Effector CD8-positive, alpha-beta T cell (primary cell): ENCODE data around the gene BCKDK.
"Not testable (repeated sequence)": the region's sequence is repeated elsewhere in the genome, so short reads cannot be mapped to it uniquely, and the experiment has no call there.

Source experiments
- DNase-seq: peaks from one replicate; lab custom pipeline; 2025; lab: John Stamatoyannopoulos, UW

BCKDK gene

DNA sequence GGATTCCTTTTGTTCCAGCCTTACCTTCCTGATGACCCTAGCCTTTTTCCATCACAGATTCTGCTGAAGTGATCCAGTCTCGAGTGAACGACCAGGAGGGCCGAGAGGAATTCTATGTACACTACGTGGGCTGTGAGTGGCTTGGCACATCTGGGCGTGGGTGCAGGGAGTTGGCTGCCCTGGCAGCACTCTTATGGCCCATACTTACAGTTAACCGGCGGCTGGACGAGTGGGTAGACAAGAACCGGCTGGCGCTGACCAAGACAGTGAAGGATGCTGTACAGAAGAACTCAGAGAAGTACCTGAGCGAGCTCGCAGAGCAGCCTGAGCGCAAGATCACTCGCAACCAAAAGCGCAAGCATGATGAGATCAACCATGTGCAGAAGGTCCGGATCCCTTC, 11.9 kb downstream of the BCKDK start:
- DNase-seq, result no peak

DNA sequence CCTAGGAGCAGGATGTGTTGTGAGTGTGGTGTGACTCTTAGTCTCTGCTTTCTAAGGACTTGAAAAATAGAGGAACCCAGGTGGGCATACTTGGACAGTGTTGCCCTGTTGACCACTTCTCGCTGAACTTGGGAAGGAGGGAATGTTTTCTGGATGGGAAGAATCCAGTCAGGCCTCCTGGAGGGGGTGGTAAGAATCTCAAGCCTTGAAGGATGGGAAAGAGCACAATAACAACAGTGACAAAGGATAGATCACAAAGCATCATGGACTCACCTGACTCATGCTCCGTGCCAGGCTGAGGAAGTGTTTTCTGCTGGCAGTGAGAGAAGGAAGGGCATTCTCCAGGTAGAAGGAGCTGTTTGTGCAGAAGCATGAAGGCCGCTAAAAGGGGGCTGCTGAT, 17.7 kb downstream of the BCKDK start:
- no peak for DNase-seq

DNA sequence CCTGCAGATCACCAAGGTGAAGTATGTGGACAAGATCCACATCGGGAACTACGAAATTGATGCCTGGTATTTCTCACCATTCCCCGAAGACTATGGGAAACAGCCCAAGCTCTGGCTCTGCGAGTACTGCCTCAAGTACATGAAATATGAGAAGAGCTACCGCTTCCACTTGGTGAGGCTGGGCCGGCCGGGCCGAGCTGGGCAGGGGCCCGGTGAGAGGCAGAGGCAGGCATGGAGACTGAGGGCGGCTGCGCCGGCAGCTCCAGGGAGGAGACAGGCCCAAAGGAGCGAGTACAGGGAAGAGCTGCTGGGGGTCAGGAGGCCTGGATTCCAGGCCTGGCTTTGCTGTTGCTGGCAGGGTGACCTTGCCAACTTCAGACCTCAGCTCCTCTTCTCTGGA, 19.0 kb downstream of the BCKDK start:
- DNase-seq, result no peak

DNA sequence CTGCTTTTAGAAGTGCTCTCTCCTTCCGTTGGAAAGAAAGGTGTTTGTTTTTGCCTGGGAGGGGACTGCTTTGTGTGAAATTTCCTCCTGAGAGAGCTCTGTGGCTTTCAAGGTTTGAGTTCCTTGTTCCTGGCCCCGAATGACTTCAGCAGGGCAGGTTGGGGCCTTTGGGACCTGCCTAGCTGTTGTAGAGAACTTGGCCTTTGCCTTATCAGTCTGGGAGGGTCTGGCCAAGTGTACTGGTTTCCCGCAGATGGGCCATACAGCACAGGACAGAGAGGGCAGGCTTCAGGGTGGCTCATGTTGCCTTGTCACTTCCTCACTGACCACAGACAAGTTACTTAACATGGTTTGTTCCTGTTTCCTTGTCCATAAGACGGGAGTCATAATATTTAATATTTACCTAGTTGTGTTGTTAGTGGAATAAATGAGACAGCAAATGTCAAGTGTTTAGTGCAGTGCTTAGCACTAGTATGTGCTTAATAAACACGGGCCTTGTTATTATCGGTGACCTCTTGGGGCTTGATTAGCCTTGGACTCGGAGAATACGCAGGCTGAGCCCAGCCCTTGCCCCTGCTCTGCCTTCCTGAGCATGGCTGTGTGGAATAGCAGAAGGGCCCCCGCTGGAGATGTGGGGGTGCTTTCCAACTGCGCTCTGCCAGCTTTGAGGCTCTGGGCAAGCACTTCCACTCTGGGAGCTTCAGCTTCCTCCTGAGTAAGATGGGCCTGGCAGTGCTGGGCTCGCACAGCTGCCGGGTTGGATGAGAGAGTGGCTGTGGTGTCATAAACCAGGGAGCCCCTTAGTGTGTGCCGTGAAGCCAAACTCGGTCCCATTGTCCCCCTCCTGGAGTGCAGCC, 20.8 kb downstream of the BCKDK start:
- DNase-seq, result no peak

DNA sequence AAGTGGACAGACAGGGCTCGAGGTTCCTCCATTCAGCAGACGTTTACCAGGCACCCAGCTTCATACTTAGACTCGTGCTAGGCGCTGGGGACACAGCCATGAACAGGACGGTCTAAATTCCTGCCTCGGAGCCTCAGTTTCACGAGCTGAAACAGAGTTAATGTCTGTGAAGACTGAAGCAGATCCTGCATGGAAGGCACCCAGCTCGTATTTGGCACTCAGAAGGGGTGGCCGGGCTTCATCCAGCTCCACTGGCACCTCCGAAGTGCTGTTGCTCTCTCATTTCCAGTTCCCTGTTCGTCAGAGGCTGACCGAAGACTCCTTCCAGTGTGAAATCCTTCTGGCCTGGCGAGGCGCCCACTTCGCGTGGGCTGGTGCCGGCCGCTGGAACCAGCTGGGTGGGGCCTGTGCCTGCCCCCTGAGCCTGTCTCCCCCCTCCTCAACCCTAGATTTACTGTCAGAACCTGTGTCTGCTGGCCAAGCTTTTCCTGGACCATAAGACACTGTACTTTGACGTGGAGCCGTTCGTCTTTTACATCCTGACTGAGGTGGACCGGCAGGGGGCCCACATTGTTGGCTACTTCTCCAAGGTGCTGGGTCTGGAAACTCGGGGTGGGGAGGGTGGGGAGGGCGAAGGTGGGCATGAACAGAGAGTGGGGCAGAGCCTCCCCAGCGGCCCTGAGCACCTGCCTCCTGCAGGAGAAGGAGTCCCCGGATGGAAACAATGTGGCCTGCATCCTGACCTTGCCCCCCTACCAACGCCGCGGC, 21.6 kb downstream of the BCKDK start:
- DNase-seq, result no peak

DNA sequence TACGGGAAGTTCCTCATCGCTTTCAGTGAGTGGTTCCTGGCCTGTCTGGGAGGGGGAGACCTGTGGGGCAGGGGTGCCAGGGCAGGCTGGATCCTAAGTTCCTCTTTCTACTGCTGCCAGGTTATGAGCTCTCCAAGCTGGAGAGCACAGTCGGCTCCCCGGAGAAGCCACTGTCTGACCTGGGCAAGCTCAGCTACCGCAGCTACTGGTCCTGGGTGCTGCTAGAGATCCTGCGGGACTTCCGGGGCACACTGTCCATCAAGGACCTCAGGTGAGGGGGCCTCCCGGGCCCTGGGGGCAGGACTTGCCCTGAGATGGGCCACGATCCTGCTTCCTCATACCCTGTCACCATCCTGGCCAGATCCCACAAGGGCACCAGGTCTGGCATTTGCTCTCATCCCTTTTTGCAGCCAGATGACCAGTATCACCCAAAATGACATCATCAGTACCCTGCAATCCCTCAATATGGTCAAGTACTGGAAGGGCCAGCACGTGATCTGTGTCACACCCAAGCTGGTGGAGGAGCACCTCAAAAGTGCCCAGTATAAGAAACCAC, 22.2 kb downstream of the BCKDK start:
- DNase-seq, result no peak

DNA sequence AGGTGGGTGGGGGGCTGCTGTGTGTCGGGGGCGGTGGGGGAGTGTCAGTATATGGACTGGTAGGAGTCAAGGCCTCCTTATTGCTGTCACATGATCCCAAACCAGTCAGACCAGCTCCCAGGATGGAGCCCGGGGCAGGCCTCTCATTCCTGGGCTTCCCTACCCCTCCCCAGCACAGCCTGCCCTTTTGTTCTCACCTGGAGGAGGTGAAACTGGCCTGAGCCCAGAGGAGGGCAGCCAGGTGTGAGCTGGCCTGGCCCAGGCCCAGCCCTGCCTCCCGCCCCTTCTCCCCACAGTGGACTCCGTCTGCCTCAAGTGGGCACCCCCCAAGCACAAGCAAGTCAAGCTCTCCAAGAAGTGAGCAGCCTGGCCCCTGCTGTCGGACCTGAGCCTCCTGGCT, 22.7 kb downstream of the BCKDK start:
- no peak for DNase-seq

DNA sequence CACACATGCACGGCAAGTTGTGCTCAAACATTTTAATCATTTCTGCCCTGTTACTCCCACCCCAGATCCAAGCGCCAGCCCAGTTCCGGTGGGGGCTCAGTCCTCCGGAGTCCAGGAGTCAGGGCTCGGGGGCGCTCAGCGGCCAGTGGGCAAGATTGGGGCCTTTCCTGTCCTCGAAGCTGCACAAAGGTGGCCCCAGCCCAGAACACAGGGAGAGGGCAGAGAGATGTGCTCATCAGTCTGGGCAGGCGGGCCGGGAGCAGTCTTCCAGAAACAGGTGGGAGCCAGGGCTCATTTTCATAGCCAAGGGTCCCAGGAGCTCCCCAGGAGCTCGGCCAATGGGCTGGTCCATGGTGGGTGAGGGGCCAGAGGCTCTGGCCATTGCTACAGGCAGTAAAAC, 23.2 kb downstream of the BCKDK start:
- no peak for DNase-seq

DNA sequence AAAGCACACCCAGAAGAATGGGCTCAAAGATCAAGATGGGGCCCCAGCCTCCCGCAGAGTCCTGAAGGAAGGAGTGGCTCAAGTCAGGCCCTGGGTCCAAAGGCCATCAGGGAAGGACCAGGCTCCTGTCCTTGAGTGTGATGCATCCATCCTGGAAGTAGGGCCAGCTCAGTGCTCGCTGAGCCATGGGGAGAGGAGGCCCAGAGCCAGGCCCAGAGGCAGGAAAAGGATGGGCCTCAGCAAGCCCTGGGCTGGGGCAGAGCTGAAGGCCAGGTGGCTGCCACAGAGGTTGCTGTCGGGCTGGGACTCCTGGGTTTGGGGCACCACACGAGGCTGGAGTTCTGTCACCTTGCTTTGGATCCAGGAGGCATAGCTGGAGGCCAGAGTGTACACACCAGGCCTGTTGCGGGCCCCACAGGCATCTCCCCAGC, 23.7 kb downstream of the BCKDK start:
- DNase-seq, result no peak

DNA sequence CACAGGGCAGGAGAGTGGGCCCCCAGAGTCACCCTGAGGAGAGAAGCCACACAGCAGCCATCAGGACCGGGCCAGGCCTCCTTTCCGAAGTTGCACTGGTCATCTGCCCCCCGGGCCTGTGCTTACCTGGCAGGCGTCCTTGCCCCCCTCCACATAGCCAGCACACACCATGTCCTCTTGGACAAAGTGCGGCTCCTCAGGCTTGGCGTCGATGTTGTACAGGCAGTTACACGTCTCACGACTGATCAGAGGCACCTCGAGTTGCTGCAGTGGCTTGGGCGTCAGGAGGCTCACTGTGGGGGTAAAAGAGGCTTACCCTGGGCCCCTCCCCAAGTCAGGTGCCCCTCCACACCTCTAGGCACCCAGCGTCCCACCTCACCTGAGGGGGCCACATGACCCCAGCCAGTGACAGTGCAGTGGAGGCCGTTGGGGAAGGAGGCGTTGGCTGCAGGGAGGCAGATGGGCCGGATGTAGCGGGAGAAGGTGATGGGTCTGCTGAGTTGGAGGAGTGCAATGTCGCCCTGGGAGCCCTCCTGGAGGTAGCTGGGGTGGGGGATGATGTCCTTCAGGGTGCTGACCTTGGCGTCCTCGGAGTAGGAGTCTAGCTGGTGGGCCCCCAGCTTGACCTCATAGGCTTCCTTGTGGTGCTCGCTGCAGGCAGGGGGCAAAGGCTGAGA, 24.3 kb downstream of the BCKDK start:
- DNase-seq, result no peak

DNA sequence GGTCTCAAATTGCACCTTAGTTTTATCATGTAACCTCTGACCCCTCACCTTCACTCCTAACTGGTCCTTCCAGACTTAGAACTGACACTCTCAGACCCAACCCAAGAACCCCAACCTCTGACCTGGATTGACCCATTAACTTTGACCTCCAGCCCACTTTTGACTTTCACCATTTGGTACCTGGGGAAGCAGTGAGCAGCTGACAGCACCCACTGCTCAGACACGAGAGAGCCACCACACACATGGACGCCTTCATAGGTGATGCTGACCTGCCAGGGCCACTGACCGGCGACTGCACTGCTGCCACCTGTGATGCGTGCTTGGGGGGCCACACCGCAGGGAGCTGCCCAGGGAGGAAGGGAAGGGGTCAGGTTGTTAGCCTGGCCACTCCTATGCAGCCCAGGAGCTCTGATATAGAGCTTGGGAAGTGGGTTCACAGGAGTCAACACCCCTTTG, 24.9 kb downstream of the BCKDK start:
- DNase-seq, result no peak

DNA sequence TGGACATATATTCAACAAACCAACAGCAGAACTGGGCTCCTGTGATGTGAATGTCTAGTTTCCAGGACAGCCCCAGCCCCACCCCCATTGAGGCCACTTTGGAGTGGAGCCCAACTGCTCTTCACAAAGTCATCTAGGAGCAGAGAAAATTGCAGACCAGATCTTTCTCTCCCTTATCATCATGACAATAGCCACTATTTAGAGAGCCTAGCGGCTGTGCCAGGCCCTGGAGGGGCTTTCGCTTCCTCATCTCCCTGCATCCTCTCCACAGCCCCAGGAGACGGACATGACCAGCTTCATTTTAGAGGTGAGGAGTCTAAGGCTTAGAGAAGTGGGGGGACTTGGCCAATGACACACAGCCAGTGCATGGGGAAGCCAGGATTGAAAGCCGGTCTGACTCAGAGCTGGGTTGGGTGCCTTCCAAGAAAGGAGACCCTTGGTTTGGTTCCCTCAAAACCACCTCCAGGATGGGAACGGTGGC, 25.9 kb downstream of the BCKDK start:
- DNase-seq, result no peak

DNA sequence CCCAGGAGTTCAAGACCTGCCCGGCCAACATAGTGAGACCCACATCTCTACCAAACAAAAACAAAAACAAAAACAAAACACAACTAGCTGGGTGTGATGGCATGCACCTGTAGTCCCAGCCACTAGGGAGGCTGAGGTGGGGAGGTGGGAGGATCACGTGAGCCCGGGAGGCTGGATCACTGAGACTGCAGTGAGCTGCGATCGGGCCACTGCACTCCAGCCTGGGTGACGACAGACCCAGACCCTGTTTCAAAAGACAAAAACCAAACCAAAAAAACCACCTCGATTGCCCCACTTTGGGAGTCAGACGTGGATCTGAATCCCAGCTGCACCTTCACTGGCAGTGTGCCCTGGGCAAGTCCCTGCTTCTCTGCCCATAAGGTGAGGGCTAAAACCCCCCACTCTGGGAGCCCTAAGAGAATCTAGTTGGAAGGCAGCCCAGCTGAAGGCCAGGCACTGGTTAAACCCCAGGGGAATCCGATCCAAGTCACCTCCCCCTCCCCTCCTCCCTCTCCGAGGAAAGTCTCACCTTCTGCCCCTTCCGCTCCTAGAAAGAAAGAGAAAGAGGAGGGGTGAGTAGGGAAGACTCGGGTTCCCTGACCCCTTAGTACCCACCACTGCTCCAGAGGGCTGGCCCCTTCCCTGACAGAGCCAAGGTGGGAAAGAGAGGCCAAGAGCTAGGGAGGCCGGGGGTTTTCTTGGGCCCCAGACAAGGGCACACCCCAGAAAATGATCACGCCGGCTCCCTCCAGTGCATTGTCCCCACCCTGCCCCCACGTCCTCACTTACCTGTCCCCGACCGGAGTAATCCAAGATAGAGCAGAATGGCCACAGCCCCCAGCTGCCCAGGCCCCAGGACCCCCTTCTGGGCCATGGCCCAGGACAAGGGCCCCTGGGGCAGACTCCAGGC, 26.7 kb downstream of the BCKDK start:
- DNase-seq, result no peak

DNA sequence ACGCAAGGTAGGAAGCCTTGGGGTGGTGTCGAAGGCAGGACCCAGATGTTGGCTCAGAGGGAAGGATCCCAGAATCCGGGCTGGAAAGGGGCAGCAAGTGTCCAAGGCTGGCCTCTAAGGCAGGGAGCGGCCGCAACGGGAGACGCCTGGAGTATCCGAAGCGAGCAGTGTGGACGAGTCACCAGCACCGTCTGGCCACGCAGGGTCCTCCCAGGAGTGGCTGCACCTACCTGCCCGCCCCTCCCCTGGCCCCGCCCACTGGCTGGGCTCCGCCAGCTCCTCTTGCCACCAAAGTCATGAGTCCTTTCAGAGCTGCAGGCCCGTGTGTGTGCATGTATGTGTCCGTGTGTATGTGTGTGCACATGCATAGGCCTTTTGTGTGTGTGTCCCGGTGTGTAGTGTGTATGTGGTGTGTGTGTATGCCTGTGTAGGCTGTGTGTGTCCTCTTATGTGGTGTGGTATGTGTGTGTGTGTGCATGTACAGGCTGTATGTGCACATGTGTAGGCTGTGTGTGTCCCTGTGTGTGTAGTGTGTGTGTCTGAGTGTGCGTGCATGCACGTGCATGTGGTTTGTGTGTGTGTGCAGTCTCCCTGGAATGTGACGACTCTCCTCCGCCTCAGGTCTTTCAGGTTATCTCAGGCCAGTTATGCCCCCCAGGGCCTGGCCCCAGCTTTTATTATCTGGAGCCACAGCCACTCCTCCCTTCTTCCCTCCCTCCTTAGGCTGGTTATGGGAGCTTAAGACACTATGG, 27.5 kb downstream of the BCKDK start, which contains the start of gene PRSS8:
Gene PRSS8 (minus strand): TSS at position 193 of the 752 bp plus-strand sequence. CDS start 229 bp downstream, outside the sequence.
- DNase-seq, result no peak

DNA sequence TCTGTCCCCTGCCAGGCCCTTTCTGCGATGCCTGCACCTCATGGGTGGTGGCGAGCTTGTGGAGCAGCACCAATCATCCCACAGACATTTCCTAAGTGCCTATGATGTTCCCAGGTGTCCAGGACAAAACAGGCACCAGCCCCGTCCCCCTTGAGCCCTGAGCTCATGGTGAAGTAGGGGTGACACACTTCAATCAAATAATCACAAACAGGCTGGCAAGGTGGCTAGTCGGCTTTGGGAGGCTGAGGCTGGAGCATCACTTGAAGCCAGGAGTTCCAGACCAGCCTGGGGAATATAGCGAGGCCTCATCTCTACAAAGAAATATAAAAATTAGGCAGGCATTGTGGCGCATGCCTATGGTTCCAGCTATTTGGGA, 28.1 kb downstream of the BCKDK start:
- no peak for DNase-seq

DNA sequence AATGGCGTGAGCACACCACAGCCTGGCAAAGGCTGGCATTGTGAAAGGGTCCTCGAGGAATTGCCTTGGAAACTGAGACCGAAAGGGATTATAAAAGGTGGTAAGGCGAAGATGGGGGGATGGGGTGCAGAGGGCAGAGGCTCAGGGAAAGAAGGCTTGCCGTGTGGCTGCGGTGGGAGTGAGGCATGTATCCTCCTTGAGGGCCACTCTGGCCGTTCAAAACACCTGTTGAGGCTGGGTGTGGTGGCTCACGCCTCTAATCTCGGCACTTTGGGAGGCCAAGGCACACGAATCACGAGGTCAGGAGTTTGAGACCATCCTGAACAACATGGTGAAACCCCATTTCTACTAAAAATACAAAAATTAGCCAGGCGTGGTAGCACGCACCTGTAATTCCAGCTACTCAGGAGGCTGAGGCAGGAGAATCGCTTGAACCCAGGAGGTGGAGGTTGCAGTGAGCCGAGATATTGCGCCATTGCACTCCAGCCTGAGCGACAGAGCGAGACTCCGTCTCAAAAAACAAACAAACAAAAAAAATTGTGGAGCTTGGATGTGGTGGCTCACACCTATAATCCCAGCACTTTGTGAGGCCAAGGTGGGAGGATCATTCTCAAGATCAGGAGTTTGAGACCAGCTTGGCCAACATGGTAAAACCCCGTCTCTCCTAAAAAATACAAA, 28.8 kb downstream of the BCKDK start:
- not testable (repeated sequence) for DNase-seq

DNA sequence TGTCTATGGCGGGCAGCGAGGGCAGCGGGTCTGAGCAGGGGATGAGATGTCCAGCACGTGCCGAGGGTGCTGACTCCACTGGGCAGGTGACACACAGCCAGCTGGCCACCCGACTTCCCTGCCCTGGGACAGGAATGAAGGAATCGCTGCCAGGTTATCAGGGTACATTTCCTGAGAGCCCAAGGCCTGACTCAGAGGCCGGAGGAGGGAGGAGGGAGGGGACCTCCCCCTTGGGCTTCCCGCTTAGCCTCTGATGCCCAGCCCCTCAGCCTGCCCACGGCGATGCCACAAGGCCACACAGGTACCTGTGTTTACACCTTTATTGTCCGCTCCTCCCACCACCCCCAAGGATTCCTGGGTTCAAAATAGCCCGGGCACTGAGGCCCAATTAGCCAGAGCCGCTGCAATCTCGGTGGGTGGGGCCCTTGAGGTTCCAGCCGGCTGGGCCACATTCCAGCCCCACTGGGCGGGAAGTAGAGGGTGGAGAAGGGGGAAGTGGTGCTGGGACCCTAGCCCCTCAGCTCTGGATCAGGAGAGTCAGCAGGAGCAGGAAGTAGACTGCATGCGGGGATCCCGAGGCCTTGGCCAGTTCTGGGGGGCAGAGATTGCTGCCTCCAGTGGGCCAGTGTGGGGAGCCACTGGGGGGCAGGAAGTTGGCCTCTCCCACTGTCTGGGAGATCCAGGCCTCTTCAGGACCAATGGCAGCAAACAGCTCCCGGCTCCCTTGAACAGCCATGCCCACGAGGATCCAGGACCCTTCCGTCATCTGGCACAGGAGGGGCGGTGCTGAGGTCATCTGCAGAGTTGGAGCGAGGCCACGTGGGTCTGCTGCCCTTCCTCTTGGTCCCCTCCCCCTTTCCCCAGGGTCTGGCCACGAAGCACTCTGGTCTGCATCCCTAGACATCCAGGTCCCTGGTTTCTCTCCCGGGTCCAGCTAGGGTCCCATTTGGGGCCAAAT, 30.7 kb downstream of the BCKDK start:
- DNase-seq, result no peak

DNA sequence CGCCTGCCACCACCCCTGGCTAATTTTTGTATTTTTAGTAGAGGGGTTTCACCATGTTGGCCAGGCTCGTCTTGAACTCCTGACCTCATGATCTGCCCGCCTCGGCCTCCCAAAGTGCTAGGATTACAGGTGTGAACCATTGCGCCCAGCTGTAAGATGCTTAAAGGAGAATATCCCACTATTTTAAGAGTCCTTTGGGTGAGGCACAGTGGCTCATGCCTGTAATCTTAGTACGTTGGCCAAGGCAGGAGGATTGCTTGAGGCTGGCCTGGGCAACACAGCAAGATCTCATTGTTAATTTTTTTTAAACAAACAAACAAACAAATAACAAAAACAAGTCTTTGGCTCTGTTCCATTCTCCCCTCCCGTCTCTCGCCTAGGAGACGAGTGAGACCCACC, 32.9 kb downstream of the BCKDK start:
- DNase-seq, result not testable (repeated sequence)
